Measurements from ENCODE around the gene BORCS8.

BORCS8 gene

DNA sequence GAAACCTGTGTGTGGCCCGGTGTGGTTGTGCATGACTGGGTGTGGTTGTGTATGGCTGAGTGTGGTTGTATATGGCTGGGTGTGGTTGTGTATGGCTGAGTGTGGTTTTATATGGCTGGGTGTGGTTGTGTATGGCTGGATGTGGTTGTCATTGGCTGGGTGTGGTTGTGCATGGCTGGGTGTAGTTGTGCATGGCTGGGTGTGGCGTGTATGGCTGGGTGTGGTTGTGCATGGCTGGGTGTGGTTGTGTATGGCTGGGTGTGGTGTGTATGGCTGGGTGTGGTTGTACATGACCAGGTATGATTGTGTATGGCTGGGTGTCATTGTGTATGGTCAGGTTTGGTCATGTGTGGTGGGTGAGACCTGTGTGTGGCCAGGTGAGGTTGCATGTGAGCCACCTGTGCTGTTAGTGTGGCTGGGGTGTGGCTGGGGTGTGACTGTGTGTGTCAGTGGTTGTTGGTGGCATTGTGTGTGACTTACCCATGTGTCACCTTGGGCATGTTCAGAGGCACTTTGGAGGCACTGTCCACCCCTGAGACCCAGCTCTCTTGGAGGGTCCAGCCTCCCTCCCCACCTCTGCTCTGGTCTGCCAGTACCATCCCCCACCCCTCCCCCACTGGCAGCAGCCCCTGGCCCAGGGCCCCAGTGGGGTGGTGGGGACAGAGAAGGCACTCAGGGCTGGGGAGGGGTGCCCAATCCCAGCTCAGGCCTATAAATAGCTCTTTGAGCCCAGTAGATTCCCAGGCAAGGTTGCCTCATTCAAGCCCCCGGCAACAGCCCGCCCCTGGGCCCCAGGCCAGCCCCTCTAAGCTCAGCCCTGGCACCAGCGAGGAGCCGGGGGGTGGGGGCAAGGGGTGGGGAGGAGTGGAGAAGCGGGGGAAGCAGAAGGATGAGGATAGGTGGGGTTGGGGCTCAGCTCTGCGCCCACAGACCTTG, 16.0 kb upstream of the BORCS8 start:
- Histone ChIP-seq H3K27me3 (ENCODE audit: insufficient read depth, insufficient read length) (peaks cover 88% of the 10 kb centered on the region), H3K4me1 (ENCODE audit: insufficient read depth, insufficient read length) (peaks cover 21% of the 10 kb centered on the region), H3K4me3 (ENCODE audit: insufficient read length, low read depth) (no peak overlapping the region), H3K36me3 (ENCODE audit: insufficient read depth, insufficient read length, low read length) (no peaks in the 10 kb centered on the region), H3K9ac (ENCODE audit: insufficient read length, low read depth) (no peak overlapping the region), H3K9me3 (ENCODE audit: insufficient read depth, low read length) (no peaks in the 10 kb centered on the region)
- TF ChIP-seq SUZ12 (IDR thresholded peaks at IDR 0.05; ENCODE audit: extremely low read depth, insufficient read depth, insufficient read length): no peak
- no peak for TF ChIP-seq YY1 (IDR thresholded peaks at IDR 0.05; ENCODE audit: insufficient read depth, insufficient read length)
- no peak for TF ChIP-seq ZNF274 (IDR thresholded peaks at IDR 0.05; ENCODE audit: low read depth, low read length)
- no peak for DNase-seq (ENCODE audit: low read depth, low spot score)

DNA sequence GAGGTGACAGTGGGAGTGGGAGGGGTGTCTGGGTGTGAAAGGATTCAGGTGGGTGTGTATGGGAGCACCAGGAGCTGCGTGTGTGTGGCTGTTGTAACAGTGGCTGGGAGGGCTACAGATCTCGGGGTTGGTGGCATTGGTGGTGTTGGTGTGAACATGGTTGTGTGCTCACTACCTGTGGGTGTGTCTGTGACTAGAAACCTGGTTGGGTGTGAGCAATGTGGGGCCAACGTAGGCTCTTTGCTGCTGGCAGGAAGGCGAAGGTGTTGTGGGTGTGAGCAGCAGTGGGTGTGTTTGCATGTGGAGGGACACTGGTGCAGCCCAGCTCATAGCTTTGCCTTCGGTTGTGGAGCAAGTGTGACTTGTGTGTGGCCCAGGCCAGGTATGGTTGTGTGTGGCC, 15.0 kb upstream of the BORCS8 start:
- no peak overlapping the region for H3K9ac ChIP-seq (ENCODE audit: insufficient read length, low read depth)
- H3K4me1 ChIP-seq (ENCODE audit: insufficient read depth, insufficient read length): peaks cover 19% of the 10 kb centered on the region
- no peak overlapping the region for H3K4me3 ChIP-seq (ENCODE audit: insufficient read length, low read depth)
- H3K27me3 ChIP-seq (ENCODE audit: insufficient read depth, insufficient read length): peaks cover 78% of the 10 kb centered on the region
- no peak for TF ChIP-seq SUZ12 (IDR thresholded peaks at IDR 0.05; ENCODE audit: extremely low read depth, insufficient read depth, insufficient read length)
- no peak for TF ChIP-seq ZNF274 (IDR thresholded peaks at IDR 0.05; ENCODE audit: low read depth, low read length)
- TF ChIP-seq YY1 (IDR thresholded peaks at IDR 0.05; ENCODE audit: insufficient read depth, insufficient read length): no peak
- no peaks in the 10 kb centered on the region for H3K9me3 ChIP-seq (ENCODE audit: insufficient read depth, low read length)
- DNase-seq (ENCODE audit: low read depth, low spot score): no peak
- H3K36me3 ChIP-seq (ENCODE audit: insufficient read depth, insufficient read length, low read length): peaks cover 8% of the 10 kb centered on the region

DNA sequence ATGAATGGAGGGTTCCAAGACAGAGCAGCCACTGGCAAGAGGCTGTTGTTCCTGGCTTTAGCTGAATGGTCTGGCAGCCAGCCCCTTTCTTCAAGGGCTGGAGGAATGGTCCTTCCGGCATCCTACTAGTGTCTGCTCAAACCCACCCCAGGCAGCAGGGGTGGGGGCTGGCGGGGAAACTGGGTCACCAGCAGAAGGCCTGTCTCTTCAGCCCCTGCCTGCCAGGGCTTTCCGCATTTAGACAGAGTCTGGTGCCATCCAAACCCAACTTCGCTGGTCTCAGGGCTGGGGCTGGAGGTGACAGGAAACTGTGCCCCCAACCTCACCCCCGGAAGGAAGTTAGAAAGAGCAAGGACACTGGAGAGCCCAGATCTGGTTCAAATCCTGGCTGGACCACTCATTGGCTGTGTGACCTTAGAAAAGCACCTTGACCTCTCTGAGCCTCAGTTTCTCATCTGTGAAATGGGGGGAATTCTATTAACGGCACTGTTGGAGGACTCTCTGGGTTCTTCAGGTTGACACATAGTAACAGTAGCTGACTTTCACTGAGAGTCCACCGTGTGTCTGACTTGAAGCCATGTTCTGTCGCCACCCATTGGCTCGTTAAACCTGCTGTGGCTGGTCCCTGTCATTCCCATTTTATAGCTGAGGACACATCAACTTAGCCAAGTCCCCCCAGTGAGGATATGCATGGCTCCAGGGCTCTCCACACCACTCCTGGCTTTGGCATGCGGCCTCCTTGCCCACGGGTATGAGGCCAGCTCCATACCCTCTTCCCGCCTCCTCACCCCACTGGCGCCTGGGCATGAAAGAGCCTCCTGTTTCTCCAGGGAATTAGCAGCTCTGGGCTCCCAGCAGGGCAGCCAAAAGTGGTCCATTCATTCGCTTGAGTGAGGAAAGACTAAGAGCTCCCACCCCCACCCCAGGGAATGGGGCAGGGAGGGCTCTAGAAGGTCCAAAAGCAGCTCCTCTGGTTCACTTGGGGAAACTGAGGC, 13.8 kb upstream of the BORCS8 start:
- Histone ChIP-seq H3K36me3 (ENCODE audit: insufficient read depth, insufficient read length, low read length) (peaks cover 17% of the 10 kb centered on the region), H3K27me3 (ENCODE audit: insufficient read depth, insufficient read length) (peaks cover 66% of the 10 kb centered on the region), H3K9me3 (ENCODE audit: insufficient read depth, low read length) (no peaks in the 10 kb centered on the region), H3K4me3 (ENCODE audit: insufficient read length, low read depth) (no peak overlapping the region), H3K4me1 (ENCODE audit: insufficient read depth, insufficient read length) (peaks cover 14% of the 10 kb centered on the region), H3K9ac (ENCODE audit: insufficient read length, low read depth) (no peak overlapping the region)
- TF ChIP-seq ZNF274 (IDR thresholded peaks at IDR 0.05; ENCODE audit: low read depth, low read length) (no peak), SUZ12 (IDR thresholded peaks at IDR 0.05; ENCODE audit: extremely low read depth, insufficient read depth, insufficient read length) (peak; percentile 6), YY1 (IDR thresholded peaks at IDR 0.05; ENCODE audit: insufficient read depth, insufficient read length) (no peak)
- DNase-seq (ENCODE audit: low read depth, low spot score): no peak

DNA sequence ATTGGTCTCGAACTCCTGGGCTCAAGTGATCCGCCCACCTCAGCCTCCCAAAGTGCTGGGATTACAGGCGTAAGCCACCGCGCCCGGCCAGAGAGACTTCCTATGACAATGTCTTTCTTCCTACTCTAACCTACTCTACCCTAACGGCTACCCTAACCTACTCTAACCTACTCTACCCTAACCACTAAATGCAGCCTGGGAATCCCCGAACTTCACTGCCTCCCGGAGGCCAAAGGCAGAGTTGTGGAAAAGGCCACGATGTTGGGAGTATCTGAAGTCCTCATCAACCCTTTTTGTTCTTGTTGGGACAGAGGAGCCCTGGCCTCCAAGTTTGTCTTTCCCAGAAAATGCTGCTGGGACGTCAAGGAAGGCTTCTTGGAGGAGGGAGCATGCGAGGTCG, 12.2 kb upstream of the BORCS8 start:
- Histone ChIP-seq H3K4me3 (ENCODE audit: insufficient read length, low read depth) (no peak overlapping the region), H3K9me3 (ENCODE audit: insufficient read depth, low read length) (no peaks in the 10 kb centered on the region), H3K27me3 (ENCODE audit: insufficient read depth, insufficient read length) (peaks cover 51% of the 10 kb centered on the region), H3K36me3 (ENCODE audit: insufficient read depth, insufficient read length, low read length) (peaks cover 27% of the 10 kb centered on the region), H3K4me1 (ENCODE audit: insufficient read depth, insufficient read length) (peaks cover 14% of the 10 kb centered on the region), H3K9ac (ENCODE audit: insufficient read length, low read depth) (no peak overlapping the region)
- DNase-seq (ENCODE audit: low read depth, low spot score): no peak
- no peak for TF ChIP-seq ZNF274 (IDR thresholded peaks at IDR 0.05; ENCODE audit: low read depth, low read length)

DNA sequence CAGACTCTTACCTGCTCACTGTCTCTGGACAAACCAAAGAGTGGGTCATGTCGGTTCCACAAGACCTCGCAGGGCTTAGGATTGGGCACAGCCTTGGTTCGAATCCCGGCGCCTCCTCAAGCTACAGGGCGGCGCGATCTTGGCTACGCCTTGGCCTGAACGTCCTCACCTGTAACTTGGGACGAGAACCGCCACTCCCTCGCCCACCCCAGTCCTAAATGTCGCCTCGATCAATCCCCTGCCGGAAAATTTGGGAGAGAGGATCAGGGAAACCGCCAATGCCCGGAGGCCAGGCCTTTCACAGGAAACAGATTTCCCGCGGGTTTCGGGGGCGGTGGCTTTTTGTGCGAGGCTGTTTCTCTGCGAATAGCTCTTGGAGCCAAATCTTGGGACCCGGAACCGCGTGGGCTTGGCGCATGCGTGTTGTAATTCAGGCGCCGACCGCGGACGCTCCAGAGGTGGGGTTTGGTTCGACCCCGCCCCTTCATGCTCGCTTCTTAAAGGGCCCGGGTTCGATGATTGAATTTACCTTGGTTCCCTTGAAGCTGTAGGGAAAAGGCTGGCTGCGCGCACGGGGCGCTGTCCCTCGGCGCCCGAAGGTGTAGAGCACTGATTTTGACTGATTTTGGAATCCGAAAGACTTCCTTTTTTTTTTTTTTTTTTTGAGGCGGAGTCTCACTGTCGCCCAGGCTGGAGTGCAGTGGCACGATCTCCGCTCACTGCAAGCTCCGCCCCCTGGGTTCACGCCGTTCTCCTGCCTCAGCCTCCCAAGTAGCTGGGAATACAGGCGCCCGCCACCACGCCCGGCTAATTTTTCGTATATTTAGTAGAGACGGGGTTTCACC, 11.3 kb upstream of the BORCS8 start, which contains the start of gene NR2C2AP:
Gene NR2C2AP (minus strand): TSS at position 403 of the 845 bp plus-strand sequence. CDS start 354 bp downstream, at position 49.
- DNase-seq (ENCODE audit: low read depth, low spot score): peak; percentile 79
- peak within 1 kb of the TSS; percentile 97 for H3K9ac ChIP-seq (ENCODE audit: insufficient read length, low read depth)
- no peaks in the 10 kb centered on the region for H3K9me3 ChIP-seq (ENCODE audit: insufficient read depth, low read length)
- H3K36me3 ChIP-seq (ENCODE audit: insufficient read depth, insufficient read length, low read length): peaks cover 36% of the 10 kb centered on the region
- peak within 1 kb of the TSS; percentile 93 for H3K4me3 ChIP-seq (ENCODE audit: insufficient read length, low read depth)
- H3K27me3 ChIP-seq (ENCODE audit: insufficient read depth, insufficient read length): peaks cover 43% of the 10 kb centered on the region
- H3K4me1 ChIP-seq (ENCODE audit: insufficient read depth, insufficient read length): peaks cover 11% of the 10 kb centered on the region
- TF ChIP-seq ZNF274 (IDR thresholded peaks at IDR 0.05; ENCODE audit: low read depth, low read length) (no peak), SUZ12 (IDR thresholded peaks at IDR 0.05; ENCODE audit: extremely low read depth, insufficient read depth, insufficient read length) (no peak), YY1 (IDR thresholded peaks at IDR 0.05; ENCODE audit: insufficient read depth, insufficient read length) (no peak)

DNA sequence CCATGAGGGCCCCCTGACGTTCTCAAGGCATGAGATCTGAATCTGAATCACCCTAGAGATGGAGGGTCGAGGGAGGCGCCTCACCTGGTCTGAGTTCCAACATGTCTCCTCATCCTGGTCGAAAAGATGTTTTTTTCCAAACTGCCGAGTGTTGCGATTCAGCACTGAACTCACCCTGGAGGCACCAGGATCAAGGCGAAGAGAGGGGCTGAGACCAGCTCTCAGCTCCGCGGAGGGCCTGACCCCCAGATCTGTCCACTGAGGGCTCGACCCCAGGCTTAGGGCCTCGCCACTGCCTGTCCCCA, 10.7 kb upstream of the BORCS8 start:
- no peak for DNase-seq (ENCODE audit: low read depth, low spot score)
- Histone ChIP-seq H3K4me1 (ENCODE audit: insufficient read depth, insufficient read length) (peaks cover 11% of the 10 kb centered on the region), H3K27me3 (ENCODE audit: insufficient read depth, insufficient read length) (peaks cover 38% of the 10 kb centered on the region), H3K36me3 (ENCODE audit: insufficient read depth, insufficient read length, low read length) (peaks cover 41% of the 10 kb centered on the region), H3K4me3 (ENCODE audit: insufficient read length, low read depth) (peak overlapping the region; percentile 93), H3K9ac (ENCODE audit: insufficient read length, low read depth) (peak overlapping the region; percentile 97), H3K9me3 (ENCODE audit: insufficient read depth, low read length) (no peaks in the 10 kb centered on the region)
- TF ChIP-seq YY1 (IDR thresholded peaks at IDR 0.05; ENCODE audit: insufficient read depth, insufficient read length) (no peak), SUZ12 (IDR thresholded peaks at IDR 0.05; ENCODE audit: extremely low read depth, insufficient read depth, insufficient read length) (no peak), ZNF274 (IDR thresholded peaks at IDR 0.05; ENCODE audit: low read depth, low read length) (no peak)

Measured in NT2/D1 (cell line).